Vagina (tissue), 2 donors: Measurements from ENCODE around the gene CPT1B.

ENCODE experiments used
- CTCF ChIP-seq, 3 experiments: fragments of 450-650 bp in 2 of 3; fragments of 200-600 bp in 1 of 3; sonication (generic) in 1 of 3; IDR thresholded peaks; one replicate each; pipeline ENCODE4 v1.5.1; 2017 to 2019; ENCODE audit warnings: antibody characterized with exemption in 3 of 3, mild to moderate bottlenecking in 2 of 3, moderate library complexity in 2 of 3
- POLR2A ChIP-seq, 2 donors: fragments of 450-650 bp; IDR thresholded peaks; one replicate each; pipeline ENCODE4 v1.6.1; 2017; ENCODE audit warnings: antibody characterized with exemption in 2 of 2, mild to moderate bottlenecking in 2 of 2, moderate library complexity in 2 of 2
- POLR2AphosphoS5 ChIP-seq, 2 donors: sonication (generic); formaldehyde crosslinking; IDR thresholded peaks; one replicate each; pipeline ENCODE4 v1.9.0; 2017; ENCODE audit warnings: antibody characterized with exemption in 2 of 2, mild to moderate bottlenecking in 2 of 2, low read depth in 1 of 2; ENCODE audit not compliant: insufficient read depth in 1 of 2

GRCh38 chr22:50525104-50525857 lies 52.9 kb downstream of the CPT1B start, which contains the start of gene SCO2:
- TF ChIP-seq CTCF (IDR thresholded peaks at IDR 0.05) (peak in 1 of 3 experiments; percentile 45), POLR2A (IDR thresholded peaks at IDR 0.05) (peak; percentile 45 to 52), POLR2AphosphoS5 (IDR thresholded peaks at IDR 0.05; ENCODE audit: insufficient read depth in 1 of 2, low read depth in 1 of 2) (peak; percentile 79 to 90)
